HepG2 (cell line): ENCODE results near the gene SUDS3. TPM values are rescaled to one million over a fixed set of nuclear protein-coding genes. Genes with fewer than 3 reads are reported as not detected.

ENCODE experiments used
- MTF1 ChIP-seq: sonication (generic); formaldehyde crosslinking; IDR thresholded peaks from 2 replicates; pipeline ENCODE4 v1.5.0; 2020; ENCODE audit warnings: missing genetic modification reagents
- MTF2 ChIP-seq: sonication (generic); formaldehyde crosslinking; IDR thresholded peaks from 2 replicates; pipeline ENCODE4 v1.5.0; 2020; ENCODE audit warnings: missing genetic modification reagents, borderline replicate concordance
- PRDM4 ChIP-seq: sonication (generic); formaldehyde crosslinking; IDR thresholded peaks from 2 replicates; pipeline ENCODE4 v1.9.0; 2021; ENCODE audit warnings: missing genetic modification reagents, borderline replicate concordance
- SAFB2 ChIP-seq: sonication (generic); formaldehyde crosslinking; IDR thresholded peaks from 2 replicates; pipeline ENCODE4 v1.5.1; 2020; ENCODE audit warnings: missing genetic modification reagents, low read depth, mild to moderate bottlenecking, borderline replicate concordance
- SSRP1 ChIP-seq: IDR thresholded peaks from 2 replicates; pipeline ENCODE4 v1.6.1; 2016; ENCODE audit warnings: control low read depth
- ZKSCAN8 ChIP-seq: IDR thresholded peaks from 2 replicates; pipeline ENCODE4 v1.6.1; 2016; ENCODE audit warnings: borderline replicate concordance, missing genetic modification reagents, missing compliant biosample characterization
- ZNF280D ChIP-seq: sonication (generic); formaldehyde crosslinking; IDR thresholded peaks from 2 replicates; pipeline ENCODE4 v1.5.1; 2020; ENCODE audit warnings: mild to moderate bottlenecking, missing genetic modification reagents
- ZNF367 ChIP-seq: sonication (generic); formaldehyde crosslinking; IDR thresholded peaks from 2 replicates; pipeline ENCODE4 v1.4.0; 2020; ENCODE audit warnings: missing genetic modification reagents, borderline replicate concordance
- polyA plus RNA-seq, 8 experiments: library from polyadenylated mRNA; depleted of rRNA in 3 of 8; stranded (reverse) in 7 of 8; unstranded in 1 of 8; fragments of >200 nt; fragmentation: Illumina TruSeq in 4 of 8; extraction: Trizol in 4 of 8; gene quantifications; 2 replicates each; pipeline versions ENCODE4 v1.2.1 to v1.2.3, GENCODE V29; 2011 to 2016; ENCODE audit warnings: low read depth in 4 of 8, missing spikeins in 1 of 8, mixed read lengths in 1 of 8; ENCODE audit not compliant: insufficient read depth in 1 of 8
- total RNA-seq, 5 experiments: library from RNA; depleted of rRNA; stranded (reverse); fragments of >200 nt; fragmentation: Illumina TruSeq; extraction: Trizol; gene quantifications; 2 replicates each; pipeline ENCODE4 v1.2.3, GENCODE V29; 2016; ENCODE audit warnings: low read depth in 1 of 5
- TF ChIP-seq, protein P1 (sequence below): sonication (generic); formaldehyde crosslinking; IDR thresholded peaks from 2 replicates; pipeline ENCODE4 v1.4.0; 2020; ENCODE audit warnings: missing genetic modification reagents
- TF ChIP-seq, protein P2 (sequence below): sonication (generic); formaldehyde crosslinking; conservative IDR thresholded peaks from 2 replicates; pipeline ENCODE4 v1.4.0; 2020; ENCODE audit warnings: missing genetic modification reagents
- TF ChIP-seq, protein P3 (sequence below): sonication (generic); formaldehyde crosslinking; IDR thresholded peaks from 2 replicates; pipeline ENCODE4 v1.9.0; 2021; ENCODE audit warnings: mild to moderate bottlenecking, missing genetic modification reagents

The SUDS3 gene
- total and polyA plus RNA-seq, 2 of the 13 experiments (the other 11 are each of a cell fraction or from before 2014, with no cell fraction given): 20.2 to 33.1 TPM

- TF ChIP-seq PRDM4 (CRISPR knock-in tag) (no peak), ZKSCAN8 (peak; percentile 66; the same call in 1 of the 2 replicates), MTF1 (CRISPR knock-in tag) (no peak), ZNF280D (CRISPR knock-in tag) (no peak), MTF2 (CRISPR knock-in tag) (no peak), SSRP1 (CRISPR knock-in tag) (no peak), ZNF367 (CRISPR knock-in tag) (no peak), SAFB2 (0 out of 2 replicates have a peak, but pooled peaks have one; percentile 42)
- TF ChIP-seq, protein P1, sequence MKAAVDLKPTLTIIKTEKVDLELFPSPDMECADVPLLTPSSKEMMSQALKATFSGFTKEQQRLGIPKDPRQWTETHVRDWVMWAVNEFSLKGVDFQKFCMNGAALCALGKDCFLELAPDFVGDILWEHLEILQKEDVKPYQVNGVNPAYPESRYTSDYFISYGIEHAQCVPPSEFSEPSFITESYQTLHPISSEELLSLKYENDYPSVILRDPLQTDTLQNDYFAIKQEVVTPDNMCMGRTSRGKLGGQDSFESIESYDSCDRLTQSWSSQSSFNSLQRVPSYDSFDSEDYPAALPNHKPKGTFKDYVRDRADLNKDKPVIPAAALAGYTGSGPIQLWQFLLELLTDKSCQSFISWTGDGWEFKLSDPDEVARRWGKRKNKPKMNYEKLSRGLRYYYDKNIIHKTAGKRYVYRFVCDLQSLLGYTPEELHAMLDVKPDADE (CRISPR knock-in tag): no peak
- TF ChIP-seq, protein P2, sequence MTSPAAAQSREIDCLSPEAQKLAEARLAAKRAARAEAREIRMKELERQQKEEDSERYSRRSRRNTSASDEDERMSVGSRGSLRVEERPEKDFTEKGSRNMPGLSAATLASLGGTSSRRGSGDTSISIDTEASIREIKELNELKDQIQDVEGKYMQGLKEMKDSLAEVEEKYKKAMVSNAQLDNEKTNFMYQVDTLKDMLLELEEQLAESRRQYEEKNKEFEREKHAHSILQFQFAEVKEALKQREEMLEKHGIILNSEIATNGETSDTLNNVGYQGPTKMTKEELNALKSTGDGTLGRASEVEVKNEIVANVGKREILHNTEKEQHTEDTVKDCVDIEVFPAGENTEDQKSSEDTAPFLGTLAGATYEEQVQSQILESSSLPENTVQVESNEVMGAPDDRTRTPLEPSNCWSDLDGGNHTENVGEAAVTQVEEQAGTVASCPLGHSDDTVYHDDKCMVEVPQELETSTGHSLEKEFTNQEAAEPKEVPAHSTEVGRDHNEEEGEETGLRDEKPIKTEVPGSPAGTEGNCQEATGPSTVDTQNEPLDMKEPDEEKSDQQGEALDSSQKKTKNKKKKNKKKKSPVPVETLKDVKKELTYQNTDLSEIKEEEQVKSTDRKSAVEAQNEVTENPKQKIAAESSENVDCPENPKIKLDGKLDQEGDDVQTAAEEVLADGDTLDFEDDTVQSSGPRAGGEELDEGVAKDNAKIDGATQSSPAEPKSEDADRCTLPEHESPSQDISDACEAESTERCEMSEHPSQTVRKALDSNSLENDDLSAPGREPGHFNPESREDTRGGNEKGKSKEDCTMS: no peak
- TF ChIP-seq, protein P3, sequence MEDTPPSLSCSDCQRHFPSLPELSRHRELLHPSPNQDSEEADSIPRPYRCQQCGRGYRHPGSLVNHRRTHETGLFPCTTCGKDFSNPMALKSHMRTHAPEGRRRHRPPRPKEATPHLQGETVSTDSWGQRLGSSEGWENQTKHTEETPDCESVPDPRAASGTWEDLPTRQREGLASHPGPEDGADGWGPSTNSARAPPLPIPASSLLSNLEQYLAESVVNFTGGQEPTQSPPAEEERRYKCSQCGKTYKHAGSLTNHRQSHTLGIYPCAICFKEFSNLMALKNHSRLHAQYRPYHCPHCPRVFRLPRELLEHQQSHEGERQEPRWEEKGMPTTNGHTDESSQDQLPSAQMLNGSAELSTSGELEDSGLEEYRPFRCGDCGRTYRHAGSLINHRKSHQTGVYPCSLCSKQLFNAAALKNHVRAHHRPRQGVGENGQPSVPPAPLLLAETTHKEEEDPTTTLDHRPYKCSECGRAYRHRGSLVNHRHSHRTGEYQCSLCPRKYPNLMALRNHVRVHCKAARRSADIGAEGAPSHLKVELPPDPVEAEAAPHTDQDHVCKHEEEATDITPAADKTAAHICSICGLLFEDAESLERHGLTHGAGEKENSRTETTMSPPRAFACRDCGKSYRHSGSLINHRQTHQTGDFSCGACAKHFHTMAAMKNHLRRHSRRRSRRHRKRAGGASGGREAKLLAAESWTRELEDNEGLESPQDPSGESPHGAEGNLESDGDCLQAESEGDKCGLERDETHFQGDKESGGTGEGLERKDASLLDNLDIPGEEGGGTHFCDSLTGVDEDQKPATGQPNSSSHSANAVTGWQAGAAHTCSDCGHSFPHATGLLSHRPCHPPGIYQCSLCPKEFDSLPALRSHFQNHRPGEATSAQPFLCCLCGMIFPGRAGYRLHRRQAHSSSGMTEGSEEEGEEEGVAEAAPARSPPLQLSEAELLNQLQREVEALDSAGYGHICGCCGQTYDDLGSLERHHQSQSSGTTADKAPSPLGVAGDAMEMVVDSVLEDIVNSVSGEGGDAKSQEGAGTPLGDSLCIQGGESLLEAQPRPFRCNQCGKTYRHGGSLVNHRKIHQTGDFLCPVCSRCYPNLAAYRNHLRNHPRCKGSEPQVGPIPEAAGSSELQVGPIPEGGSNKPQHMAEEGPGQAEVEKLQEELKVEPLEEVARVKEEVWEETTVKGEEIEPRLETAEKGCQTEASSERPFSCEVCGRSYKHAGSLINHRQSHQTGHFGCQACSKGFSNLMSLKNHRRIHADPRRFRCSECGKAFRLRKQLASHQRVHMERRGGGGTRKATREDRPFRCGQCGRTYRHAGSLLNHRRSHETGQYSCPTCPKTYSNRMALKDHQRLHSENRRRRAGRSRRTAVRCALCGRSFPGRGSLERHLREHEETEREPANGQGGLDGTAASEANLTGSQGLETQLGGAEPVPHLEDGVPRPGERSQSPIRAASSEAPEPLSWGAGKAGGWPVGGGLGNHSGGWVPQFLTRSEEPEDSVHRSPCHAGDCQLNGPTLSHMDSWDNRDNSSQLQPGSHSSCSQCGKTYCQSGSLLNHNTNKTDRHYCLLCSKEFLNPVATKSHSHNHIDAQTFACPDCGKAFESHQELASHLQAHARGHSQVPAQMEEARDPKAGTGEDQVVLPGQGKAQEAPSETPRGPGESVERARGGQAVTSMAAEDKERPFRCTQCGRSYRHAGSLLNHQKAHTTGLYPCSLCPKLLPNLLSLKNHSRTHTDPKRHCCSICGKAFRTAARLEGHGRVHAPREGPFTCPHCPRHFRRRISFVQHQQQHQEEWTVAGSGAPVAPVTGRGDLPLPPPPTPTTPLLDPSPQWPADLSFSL (CRISPR knock-in tag): no peak
Observed at GRCh38 chr12:118376089-118377020, at the start of gene SUDS3 (continued).
